Stimulated activated CD4-positive, alpha-beta T cell treated with anti-CD3 and anti-CD28 coated beads, Interleukin-4, amount 100 ng/mL, for 1 hour (primary cell): ENCODE results near the gene AGAP1.

Source experiments
- DNase-seq: peaks from one replicate; pipeline ENCODE4 v3.0.0-alpha.2; 2020

Gene AGAP1

GRCh38 chr2:235834781-235835180, 340.9 kb downstream of the AGAP1 start:
- no peak for DNase-seq

GRCh38 chr2:235835810-235836209, 342.0 kb downstream of the AGAP1 start:
- DNase-seq: no peak

GRCh38 chr2:235836491-235836911, 342.7 kb downstream of the AGAP1 start:
- no peak for DNase-seq

GRCh38 chr2:235839226-235839625, 345.4 kb downstream of the AGAP1 start:
- no peak for DNase-seq

GRCh38 chr2:235839974-235840373, 346.1 kb downstream of the AGAP1 start:
- DNase-seq: no peak

GRCh38 chr2:235841863-235842262, 348.0 kb downstream of the AGAP1 start:
- no peak for DNase-seq

GRCh38 chr2:235842941-235843340, 349.1 kb downstream of the AGAP1 start:
- no peak for DNase-seq

- DNase-seq: no peak
Measured at GRCh38 chr2:235843591-235844395, 349.9 kb downstream of the AGAP1 start.

- DNase-seq: no peak
Measured at GRCh38 chr2:235844561-235844960, 350.7 kb downstream of the AGAP1 start.

- no peak for DNase-seq
Measured at GRCh38 chr2:235845245-235845644, 351.4 kb downstream of the AGAP1 start.

- DNase-seq: no peak
Measured at GRCh38 chr2:235847576-235847975, 353.7 kb downstream of the AGAP1 start.

GRCh38 chr2:235848055-235848454, 354.2 kb downstream of the AGAP1 start:
- no peak for DNase-seq

GRCh38 chr2:235848946-235849345, 355.1 kb downstream of the AGAP1 start:
- DNase-seq: no peak

GRCh38 chr2:235849489-235849888, 355.6 kb downstream of the AGAP1 start:
- no peak for DNase-seq

- no peak for DNase-seq
Measured at GRCh38 chr2:235850289-235850688, 356.4 kb downstream of the AGAP1 start.

GRCh38 chr2:235850771-235851551, 357.1 kb downstream of the AGAP1 start:
- no peak for DNase-seq

- no peak for DNase-seq
Measured at GRCh38 chr2:235851828-235852525, 358.1 kb downstream of the AGAP1 start.

GRCh38 chr2:235852526-235852920, 358.7 kb downstream of the AGAP1 start:
- DNase-seq: no peak

GRCh38 chr2:235854276-235854675, 360.4 kb downstream of the AGAP1 start:
- DNase-seq: no peak

GRCh38 chr2:235855011-235855410, 361.2 kb downstream of the AGAP1 start:
- no peak for DNase-seq

- no peak for DNase-seq
Measured at GRCh38 chr2:235856151-235856854, 362.5 kb downstream of the AGAP1 start.

- no peak for DNase-seq
Measured at GRCh38 chr2:235857598-235857997, 363.8 kb downstream of the AGAP1 start.

GRCh38 chr2:235858881-235859280, 365.0 kb downstream of the AGAP1 start:
- no peak for DNase-seq
